Stimulated activated CD4-positive, alpha-beta T cell treated with anti-CD3 and anti-CD28 coated beads, TNF-alpha, amount 100 ng/mL, for 48 hours (primary cell): ENCODE data around the gene GABRA1.

ENCODE experiments used
- DNase-seq, 3 donors: peaks; one replicate each; pipeline ENCODE4 v3.0.0-alpha.2; 2020; ENCODE audit warnings: low read depth in 3 of 3

The GABRA1 gene

GRCh38 chr5:161847941-161848391 lies at the start of gene GABRA1:
TSS of gene GABRA1 (plus strand) at chr5:161848120. CDS start at chr5:161850811, 2,691 bp downstream.
- no peak for DNase-seq

GRCh38 chr5:161799316-161799715 lies 48.6 kb upstream of the GABRA1 start:
- DNase-seq = no peak

DNA sequence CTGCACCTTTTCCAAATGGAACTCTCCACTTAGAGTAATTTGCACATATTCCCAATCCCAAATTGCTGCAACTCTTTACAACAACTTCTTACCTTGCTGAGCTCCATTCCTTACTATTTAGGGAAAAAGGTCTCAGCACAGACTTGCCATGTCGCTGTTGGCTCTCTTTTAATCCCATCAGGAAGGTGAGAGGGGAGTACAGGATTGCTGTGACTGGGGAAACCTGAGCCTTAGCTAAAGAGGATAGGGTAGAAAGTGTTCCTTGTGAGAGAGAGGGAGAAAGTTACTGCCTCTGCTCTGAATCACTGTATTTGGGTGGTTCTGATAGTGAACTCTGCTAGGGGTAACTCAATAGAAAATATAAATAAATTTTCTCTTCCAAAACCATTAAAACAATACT lies 43.7 kb upstream of the GABRA1 start:
- DNase-seq = no peak

GRCh38 chr5:161846746-161847145 lies 1.2 kb upstream of the GABRA1 start:
- no peak for DNase-seq

DNA sequence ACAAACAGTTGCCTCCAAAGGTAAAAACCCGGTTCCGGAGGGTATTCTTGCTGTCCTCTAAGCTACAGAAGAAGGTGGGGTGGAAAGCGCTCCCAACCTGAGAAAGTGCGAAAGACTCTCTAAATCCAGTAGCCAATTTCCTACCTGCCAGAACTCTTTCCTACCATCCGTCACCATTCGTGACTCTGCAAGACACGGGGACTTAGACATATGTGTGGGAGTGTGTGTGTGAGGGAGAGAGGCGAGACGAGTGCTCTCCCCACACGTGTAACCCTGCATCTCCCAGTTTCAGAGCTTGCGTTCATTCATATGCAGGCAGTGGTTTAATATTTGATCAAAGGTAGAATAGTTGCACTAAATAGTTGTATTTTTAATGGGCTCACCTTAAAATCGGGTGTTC lies 473 bp upstream of the GABRA1 start:
- no peak for DNase-seq

DNA sequence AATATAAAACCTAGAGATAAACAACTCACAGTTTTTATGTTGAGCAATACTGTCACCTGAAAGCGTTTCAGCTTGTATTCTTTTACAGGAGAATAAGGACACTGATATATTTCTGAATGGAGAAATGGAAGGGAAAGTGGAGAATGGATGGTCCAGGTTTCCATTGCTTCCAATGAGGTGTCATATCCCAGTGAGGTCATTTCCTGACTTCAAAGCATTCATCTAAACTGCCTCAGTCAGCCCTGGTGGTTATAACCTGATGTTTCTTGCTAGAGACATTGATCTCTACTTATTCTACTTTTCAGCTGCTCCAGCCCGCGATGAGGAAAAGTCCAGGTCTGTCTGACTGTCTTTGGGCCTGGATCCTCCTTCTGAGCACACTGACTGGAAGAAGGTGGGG lies 2.6 kb downstream of the GABRA1 start:
- no peak for DNase-seq

- no peak for DNase-seq
Measured at GRCh38 chr5:161851691-161852299, 3.9 kb downstream of the GABRA1 start.

GRCh38 chr5:161857358-161857757 lies 9.4 kb downstream of the GABRA1 start:
- no peak for DNase-seq

DNA sequence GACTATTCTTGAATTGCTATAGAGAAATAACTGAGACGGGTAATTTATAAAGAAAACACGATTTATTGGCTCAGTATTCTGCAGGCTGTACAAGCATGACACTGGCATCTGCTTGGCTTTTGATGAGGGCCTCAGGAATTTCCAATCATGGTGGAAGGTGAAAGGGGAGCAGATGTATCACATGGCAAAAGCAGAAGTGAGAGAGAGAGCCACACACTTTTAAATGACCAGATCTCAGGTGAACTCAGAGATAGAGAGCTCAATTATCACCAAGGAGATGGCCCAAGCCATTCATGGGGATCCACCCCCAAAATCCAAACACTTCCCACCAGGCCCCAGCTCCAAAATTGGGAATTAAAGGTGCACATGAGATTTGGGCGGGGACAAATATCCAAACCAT lies 15.3 kb downstream of the GABRA1 start:
- no peak for DNase-seq

DNA sequence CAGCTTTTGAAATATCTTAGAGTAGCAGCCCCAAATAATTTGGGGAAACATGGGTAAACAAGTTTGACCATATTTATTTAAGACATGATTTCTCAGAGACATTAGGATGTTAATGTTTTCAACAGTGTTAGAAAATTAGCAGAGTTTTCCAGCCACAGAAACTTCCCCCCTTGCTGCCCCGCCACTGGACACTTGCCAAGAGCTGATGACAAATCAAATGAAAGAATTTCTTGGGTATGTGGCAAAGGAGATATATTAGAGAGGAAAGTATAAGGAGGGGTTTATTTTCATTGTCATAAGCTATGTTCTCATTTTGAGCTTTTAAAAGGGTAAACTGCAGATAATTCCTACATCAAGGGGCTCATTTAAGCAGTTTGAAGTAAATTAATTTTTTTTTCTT lies 15.9 kb downstream of the GABRA1 start:
- no peak for DNase-seq

GRCh38 chr5:161865510-161865909 lies 17.6 kb downstream of the GABRA1 start:
- DNase-seq = no peak

DNA sequence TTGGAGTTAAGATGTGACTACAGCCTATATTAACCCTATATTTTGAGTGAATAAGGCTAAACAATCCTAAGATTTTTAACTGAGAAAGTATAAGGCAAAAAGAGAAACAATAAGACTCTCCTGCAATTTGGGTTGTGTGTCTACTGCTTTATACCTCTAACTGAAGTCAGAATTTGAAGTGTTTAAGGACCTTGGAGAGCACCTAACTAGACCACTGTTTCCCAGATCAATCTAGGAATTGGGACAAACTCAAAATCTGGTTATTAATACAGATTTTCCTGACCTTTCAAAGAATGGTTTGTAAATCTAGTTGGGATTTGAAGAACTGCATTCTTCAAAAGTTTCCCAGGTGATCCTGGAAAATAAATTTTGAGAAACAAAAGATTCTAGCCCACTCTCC lies 42.1 kb downstream of the GABRA1 start:
- no peak for DNase-seq

DNA sequence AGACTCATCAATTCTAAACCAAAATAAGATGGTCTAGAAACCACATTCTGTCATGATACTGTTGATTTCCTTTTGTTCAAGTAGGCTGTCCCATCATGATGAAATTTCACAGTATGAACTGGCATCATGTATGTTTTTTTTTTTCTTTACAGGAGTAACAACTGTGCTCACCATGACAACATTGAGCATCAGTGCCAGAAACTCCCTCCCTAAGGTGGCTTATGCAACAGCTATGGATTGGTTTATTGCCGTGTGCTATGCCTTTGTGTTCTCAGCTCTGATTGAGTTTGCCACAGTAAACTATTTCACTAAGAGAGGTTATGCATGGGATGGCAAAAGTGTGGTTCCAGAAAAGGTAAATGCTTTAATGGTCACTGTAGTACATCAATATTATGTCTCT lies 47.6 kb downstream of the GABRA1 start:
- DNase-seq = no peak

- no peak for DNase-seq
Measured at GRCh38 chr5:161897033-161897432, 49.1 kb downstream of the GABRA1 start.

- no peak for DNase-seq
Measured at GRCh38 chr5:161899590-161899989, 51.7 kb downstream of the GABRA1 start.

- DNase-seq = no peak
Measured at GRCh38 chr5:161900981-161901380, 53.1 kb downstream of the GABRA1 start.

DNA sequence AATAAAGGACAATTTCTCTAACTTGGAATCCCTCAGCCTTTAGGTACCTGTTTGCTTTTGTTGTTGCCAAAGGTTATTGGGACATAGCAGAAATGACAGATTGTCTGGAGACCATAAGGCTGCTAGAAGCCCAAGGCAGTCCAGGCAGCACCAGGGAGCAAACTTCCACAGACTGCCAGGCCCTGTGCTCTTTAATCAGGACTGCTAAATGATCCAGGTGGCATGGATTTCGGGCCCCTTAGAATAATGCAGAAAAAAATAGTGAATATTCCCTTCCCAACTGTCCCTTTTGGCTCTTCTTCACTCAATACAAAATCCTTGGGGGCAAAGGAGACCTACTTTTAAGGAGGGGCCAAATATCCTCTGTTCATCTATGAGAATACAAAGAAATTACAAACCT lies 73.9 kb downstream of the GABRA1 start:
- no peak for DNase-seq

DNA sequence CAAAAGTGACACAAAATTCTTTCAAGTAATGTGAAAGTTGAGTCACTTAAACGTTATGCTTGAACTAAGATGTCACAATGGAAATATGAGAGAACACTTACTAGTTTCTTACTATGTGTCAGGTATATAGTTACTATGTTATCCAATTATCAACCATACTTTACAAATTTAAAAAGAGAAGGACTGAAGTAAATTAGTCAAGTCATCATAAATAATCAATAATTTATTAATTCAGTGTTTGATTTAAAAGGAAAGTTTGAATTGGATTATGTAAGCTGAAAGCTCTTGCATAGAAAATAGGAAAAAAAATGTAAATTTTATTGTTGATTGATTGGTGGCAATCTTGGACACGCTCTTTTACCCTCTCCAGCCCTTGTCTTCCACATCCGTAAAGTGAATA lies 76.3 kb downstream of the GABRA1 start:
- DNase-seq = no peak

GRCh38 chr5:161925960-161926359 lies 78.0 kb downstream of the GABRA1 start:
- DNase-seq = no peak

- DNase-seq = no peak
Measured at GRCh38 chr5:161934486-161934885, 86.6 kb downstream of the GABRA1 start.

GRCh38 chr5:161944974-161945373 lies 97.1 kb downstream of the GABRA1 start:
- DNase-seq = no peak

DNA sequence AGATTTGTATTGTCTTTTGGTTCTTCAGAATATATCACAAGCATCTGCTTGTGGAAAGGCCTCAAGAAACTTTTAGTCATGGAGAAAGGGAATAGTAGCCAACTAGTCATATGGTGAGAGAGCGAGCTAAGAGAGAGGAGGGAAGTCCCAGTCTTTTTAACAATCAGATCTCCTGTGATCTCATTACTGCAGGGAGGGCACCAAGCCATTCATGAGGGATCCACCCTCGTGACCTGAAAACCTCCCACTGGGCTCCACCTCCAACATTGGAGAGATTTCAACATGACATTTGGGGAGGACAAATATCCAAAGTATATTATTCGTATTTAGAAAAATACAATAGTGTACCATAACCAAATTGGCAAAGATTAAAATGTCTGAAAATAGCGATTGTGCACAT lies 99.0 kb downstream of the GABRA1 start:
- no peak for DNase-seq
